HG03139 (cell line): ENCODE results near the gene HTR2C.
A peak's percentile ranks its signal among the peaks of the same experiment; 100 is the strongest.
"Not testable (repeated sequence)": the region's sequence is repeated elsewhere in the genome, so short reads cannot be mapped to it uniquely, and the experiment has no call there.

Experiments used
- ATAC-seq: cut with Tn5 transposase; IDR thresholded peaks from one replicate; pipeline ENCODE4 v1.9.1; 2021; ENCODE audit not compliant: unreplicated experiment

HTR2C gene

GRCh38 chrX:114583646-114584374 is at the start of gene HTR2C:
Gene HTR2C (plus strand): TSS chrX:114584086. CDS start chrX:114726937, 142,851 bp downstream.
- no peak for ATAC-seq

GRCh38 chrX:114580336-114580735 is 3.5 kb upstream of the HTR2C start:
- no peak for ATAC-seq

- ATAC-seq, result no peak
Measured at GRCh38 chrX:114581528-114582263, 2.2 kb upstream of the HTR2C start.

GRCh38 chrX:114582264-114582632 is 1.6 kb upstream of the HTR2C start:
- ATAC-seq, result no peak

- no peak for ATAC-seq
Measured at GRCh38 chrX:114582698-114583395, 1.0 kb upstream of the HTR2C start.

GRCh38 chrX:114584375-114584943 is 573 bp downstream of the HTR2C start:
- ATAC-seq, result no peak

- no peak for ATAC-seq
Measured at GRCh38 chrX:114584983-114585842, 1.3 kb downstream of the HTR2C start.

- no peak for ATAC-seq
Measured at GRCh38 chrX:114591121-114591520, 7.2 kb downstream of the HTR2C start.

GRCh38 chrX:114599305-114599704 is 15.4 kb downstream of the HTR2C start:
- no peak for ATAC-seq

- no peak for ATAC-seq
Measured at GRCh38 chrX:114599911-114600310, 16.0 kb downstream of the HTR2C start.

GRCh38 chrX:114606619-114607018 is 22.7 kb downstream of the HTR2C start:
- not testable (repeated sequence) for ATAC-seq

GRCh38 chrX:114611018-114611619 is 27.2 kb downstream of the HTR2C start:
- peak; percentile 75 for ATAC-seq

- ATAC-seq, result no peak
Measured at GRCh38 chrX:114615765-114616164, 31.9 kb downstream of the HTR2C start.

- ATAC-seq, result no peak
Measured at GRCh38 chrX:114619874-114620273, 36.0 kb downstream of the HTR2C start.

- ATAC-seq, result no peak
Measured at GRCh38 chrX:114626323-114626722, 42.4 kb downstream of the HTR2C start.

GRCh38 chrX:114635986-114636385 is 52.1 kb downstream of the HTR2C start:
- ATAC-seq, result no peak

GRCh38 chrX:114650351-114650750 is 66.5 kb downstream of the HTR2C start:
- no peak for ATAC-seq

- ATAC-seq, result no peak
Measured at GRCh38 chrX:114675365-114675764, 91.5 kb downstream of the HTR2C start.

GRCh38 chrX:114700533-114700932 is 116.6 kb downstream of the HTR2C start:
- ATAC-seq, result not testable (repeated sequence)

GRCh38 chrX:114709406-114709805 is 125.5 kb downstream of the HTR2C start:
- no peak for ATAC-seq
